ENCODE measurements around the gene ACR. TPM values are rescaled to one million over a fixed set of nuclear protein-coding genes. Genes with fewer than 3 reads are reported as not detected.

Gene ACR
- total and polyA plus RNA-seq, 2 of the 4 experiments (the other 2 are of a cell fraction), result not detected

- Histone ChIP-seq H4K91ac (ENCODE audit: insufficient read depth, low read depth, low read length) (no peak overlapping the region), H4K5ac (ENCODE audit: low read depth, low read length) (no peak overlapping the region), H3K27ac (ENCODE audit: insufficient read depth, low read length) (no peak overlapping the region), H3K56ac (ENCODE audit: extremely low read depth, insufficient read depth, low read length) (no peak overlapping the region), H2AFZ (replicated peaks; ENCODE audit: low read length, poor library complexity) (no peak overlapping the region), H3K9me3 (ENCODE audit: control insufficient read depth, insufficient read depth, low read length) (no peaks in the 10 kb centered on the region), H3K9ac (ENCODE audit: low read depth, low read length) (no peak overlapping the region), H3K9me1 (ENCODE audit: insufficient read depth, low read length) (peaks cover 4% of the 10 kb centered on the region; the same call in 1 of the 2 replicates), H3K4me2 (ENCODE audit: low read depth, low read length) (no peak overlapping the region), H2BK15ac (ENCODE audit: low read depth, low read length) (no peak overlapping the region), H2BK120ac (ENCODE audit: low read depth, low read length) (no peak overlapping the region), H2BK20ac (ENCODE audit: low read depth, low read length) (no peak overlapping the region), H2AK5ac (ENCODE audit: low read depth, low read length) (no peak overlapping the region), H3K4me1 (ENCODE audit: control insufficient read depth, insufficient read depth, low read length) (peaks cover 8% of the 10 kb centered on the region), H3K4ac (ENCODE audit: low read depth, low read length) (no peak overlapping the region), H4K8ac (ENCODE audit: low read depth in 2 of 2, low read length in 2 of 2) (no peak overlapping the region), H2AK9ac (replicated peaks; ENCODE audit: low read depth, low read length, poor library complexity) (no peak overlapping the region), H3K14ac (replicated peaks; ENCODE audit: low read depth, low read length) (no peak overlapping the region), H3K4me3 (ENCODE audit: insufficient read depth, low read depth, low read length) (no peak overlapping the region), H3K18ac (ENCODE audit: low read depth, low read length) (no peak overlapping the region), H2BK5ac (ENCODE audit: low read depth, low read length, poor library complexity, severe bottlenecking) (no peak overlapping the region), H3K79me1 (ENCODE audit: low read depth in 1 of 2, low read length in 2 of 2) (peaks cover 7 to 20% of the 10 kb centered on the region in 2 experiments; a peak in 3 of 4 replicates), H3K23ac (ENCODE audit: low read depth, low read length) (no peak overlapping the region), H4K20me1 (ENCODE audit: insufficient read depth, low read length) (peaks cover 15% of the 10 kb centered on the region), H3K27me3 (ENCODE audit: control insufficient read depth, insufficient read depth, low read length) (0 out of 2 replicates have a peak, but pooled peaks cover 4% of the 10 kb centered on the region), H3K36me3 (ENCODE audit: control insufficient read depth, insufficient read depth, low read length) (peaks cover 2% of the 10 kb centered on the region; the same call in 1 of the 2 replicates)
- no peak for DNase-seq
- POLR2A ChIA-PET (ENCODE audit: unreplicated experiment), result no interaction called here
- 88% methylated on average over 4 of the region's 7 CpGs; no CpG with 5 or more reads in 1 of the 2 experiments for WGBS, 2 experiments (ENCODE audit: extremely low coverage in 2 of 2, insufficient read length in 1 of 2)
- ATAC-seq (ENCODE audit: low read depth), result no peak
- intact Hi-C loops (cut with micrococcal nuclease) (no loop called here), in situ Hi-C loops (cut with MboI; ENCODE audit: low sequenced_read_pairs) (no loop called here), dilution Hi-C loops (cut with HindIII; ENCODE audit: low sequenced_read_pairs, unreplicated experiment) (no loop called here)
- no TSS peak for BruUV-seq (replicated peaks)
- TF ChIP-seq MXI1 (IDR thresholded peaks at IDR 0.05; ENCODE audit: borderline replicate concordance, low read depth, low read length), result no peak
- no peak for TF ChIP-seq MAFK (IDR thresholded peaks at IDR 0.05; ENCODE audit: low read depth, low read length)
- TF ChIP-seq CEBPB (IDR thresholded peaks at IDR 0.05; ENCODE audit: low read depth, low read length), result no peak
- no peak for TF ChIP-seq USF2 (IDR thresholded peaks at IDR 0.05; ENCODE audit: low read depth, low read length)
- no peak for TF ChIP-seq CHD1 (IDR thresholded peaks at IDR 0.05; ENCODE audit: low read depth, low read length)
- no peak for TF ChIP-seq POLR2A (IDR thresholded peaks at IDR 0.05; ENCODE audit: low read depth, low read length)
- CTCF ChIA-PET, result no interaction called here
These were observed 37.0 kb upstream of the ACR start for GRCh38 chr22:50701076-50701419.

All from IMR-90 (cell line).